Astrocyte of the spinal cord (primary cell): ENCODE data around the gene KIF25.

ENCODE experiments used
- DNase-seq: peaks from one replicate; pipeline ENCODE4 v3.0.0; 2011; ENCODE audit warnings: low read depth, low spot score
- H3K4me3 ChIP-seq: 2 replicates; pipeline ENCODE4 v1.5.1; 2011; ENCODE audit warnings: low read depth, mild to moderate bottlenecking, low read length, moderate library complexity
- in situ Hi-C: cut with HindIII; loops from 2 replicates; pipeline ENCODE4 v1.10.0; 2017; ENCODE audit warnings: low sequenced_read_pairs
- TF ChIP-seq, protein P1 (sequence below): IDR thresholded peaks from 2 replicates; pipeline ENCODE4 v1.5.1; 2012; ENCODE audit warnings: low read depth, mild to moderate bottlenecking, low read length, inconsistent platforms

KIF25 gene

DNA sequence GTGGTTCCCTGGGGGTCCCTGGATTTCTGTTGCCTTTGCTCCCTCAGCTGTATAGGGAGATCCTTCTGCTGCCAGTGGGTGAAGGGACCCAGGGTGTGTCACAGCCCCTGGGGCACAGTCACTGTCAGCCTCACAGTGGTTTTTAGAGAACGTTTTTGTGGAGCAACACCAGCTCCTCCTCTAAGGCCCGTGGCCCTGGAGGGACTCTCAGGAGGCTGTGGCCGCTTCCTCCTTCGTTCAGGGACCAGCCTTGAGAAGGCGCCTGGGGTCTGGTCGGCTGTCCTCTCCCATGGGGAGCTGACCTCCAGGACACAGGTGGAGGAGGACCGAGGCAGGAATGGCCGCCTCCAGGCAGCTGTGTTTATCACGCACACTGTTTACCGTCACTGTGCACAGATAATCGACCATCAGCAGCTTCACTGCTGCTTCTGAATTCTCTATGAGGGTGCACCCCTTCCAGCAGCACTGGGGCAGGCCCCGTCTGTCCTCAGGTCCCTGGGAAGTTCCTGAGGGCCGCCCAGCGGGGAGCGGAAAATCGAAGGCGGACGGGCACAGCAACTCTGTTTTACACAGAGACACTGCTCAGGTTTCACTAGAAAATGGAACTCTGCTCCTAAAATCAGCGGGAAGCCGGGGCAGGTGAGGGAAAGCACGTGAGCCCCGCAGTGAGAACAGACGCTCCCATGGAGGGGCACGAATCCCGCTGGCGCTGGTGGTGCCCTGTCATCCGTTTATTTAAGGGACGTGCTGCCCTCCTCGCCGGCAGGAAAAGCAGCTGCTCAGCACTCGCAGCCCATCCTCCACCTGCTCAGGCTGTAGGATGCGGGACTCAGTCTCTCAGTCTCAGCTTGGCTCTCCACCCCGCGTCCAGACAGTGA, 92.0 kb downstream of the KIF25 start:
- in situ Hi-C loops = no loop called here
- no peak for DNase-seq
- TF ChIP-seq, protein P1, sequence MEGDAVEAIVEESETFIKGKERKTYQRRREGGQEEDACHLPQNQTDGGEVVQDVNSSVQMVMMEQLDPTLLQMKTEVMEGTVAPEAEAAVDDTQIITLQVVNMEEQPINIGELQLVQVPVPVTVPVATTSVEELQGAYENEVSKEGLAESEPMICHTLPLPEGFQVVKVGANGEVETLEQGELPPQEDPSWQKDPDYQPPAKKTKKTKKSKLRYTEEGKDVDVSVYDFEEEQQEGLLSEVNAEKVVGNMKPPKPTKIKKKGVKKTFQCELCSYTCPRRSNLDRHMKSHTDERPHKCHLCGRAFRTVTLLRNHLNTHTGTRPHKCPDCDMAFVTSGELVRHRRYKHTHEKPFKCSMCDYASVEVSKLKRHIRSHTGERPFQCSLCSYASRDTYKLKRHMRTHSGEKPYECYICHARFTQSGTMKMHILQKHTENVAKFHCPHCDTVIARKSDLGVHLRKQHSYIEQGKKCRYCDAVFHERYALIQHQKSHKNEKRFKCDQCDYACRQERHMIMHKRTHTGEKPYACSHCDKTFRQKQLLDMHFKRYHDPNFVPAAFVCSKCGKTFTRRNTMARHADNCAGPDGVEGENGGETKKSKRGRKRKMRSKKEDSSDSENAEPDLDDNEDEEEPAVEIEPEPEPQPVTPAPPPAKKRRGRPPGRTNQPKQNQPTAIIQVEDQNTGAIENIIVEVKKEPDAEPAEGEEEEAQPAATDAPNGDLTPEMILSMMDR = no peak
- H3K4me3 ChIP-seq = no peak overlapping the region

DNA sequence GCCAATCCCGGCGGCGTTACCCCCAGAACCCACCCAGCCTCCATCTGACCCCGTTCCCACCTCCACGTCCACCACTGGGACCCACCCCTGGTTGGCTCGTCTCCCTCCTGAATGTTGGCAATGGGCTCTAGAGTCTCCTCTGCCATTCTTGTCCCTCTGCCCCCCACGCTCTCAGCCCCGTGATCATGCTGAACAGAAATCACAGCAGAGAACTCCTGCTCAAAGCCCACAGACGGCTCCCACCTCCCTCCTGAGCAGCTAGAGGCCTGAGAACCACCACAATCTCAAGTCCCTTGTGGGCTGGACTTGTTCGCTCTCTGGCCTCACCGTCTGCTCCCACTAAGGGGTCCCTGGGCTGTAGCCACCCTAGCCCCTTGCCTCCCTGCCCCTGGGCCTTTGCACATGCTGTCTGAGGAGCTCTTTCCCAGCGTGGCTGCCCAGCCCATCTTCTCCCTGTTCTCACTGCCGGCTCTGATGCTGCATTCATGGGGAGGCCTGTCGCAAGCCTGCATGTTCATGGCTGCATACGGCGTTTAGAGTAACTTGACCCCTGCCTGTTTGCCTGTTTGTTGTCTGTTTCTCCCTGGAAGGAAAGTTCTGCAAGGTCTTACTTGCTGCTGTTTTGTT, 92.7 kb downstream of the KIF25 start:
- in situ Hi-C loops = no loop called here
- DNase-seq = no peak
- TF ChIP-seq, protein P1 = no peak
- H3K4me3 ChIP-seq = no peak overlapping the region

DNA sequence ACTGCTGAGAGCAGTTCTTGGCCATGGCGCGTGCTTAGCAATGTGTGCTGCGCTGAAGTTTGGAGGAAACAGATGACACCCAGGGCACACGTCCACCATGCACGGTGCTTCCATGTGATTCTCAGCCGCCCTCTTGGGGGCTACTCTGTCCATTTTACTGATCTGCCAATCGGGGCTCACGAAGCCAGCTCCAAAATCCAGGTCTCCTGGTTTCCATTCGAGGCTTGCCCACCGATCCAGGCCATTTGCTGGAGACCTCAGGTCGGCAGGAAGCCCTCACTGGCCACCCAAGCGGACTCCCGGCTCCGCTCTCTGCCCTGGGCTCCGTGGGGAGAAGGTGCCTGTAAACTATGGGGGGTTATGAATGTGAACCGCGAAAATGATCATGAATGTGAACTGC, 93.2 kb downstream of the KIF25 start:
- in situ Hi-C loops = no loop called here
- no peak for DNase-seq
- TF ChIP-seq, protein P1 = no peak
- no peak overlapping the region for H3K4me3 ChIP-seq

GRCh38 chr6:168091381-168092264, 94.2 kb downstream of the KIF25 start:
- no peak overlapping the region for H3K4me3 ChIP-seq
- in situ Hi-C loops = no loop called here
- DNase-seq = no peak
- TF ChIP-seq, protein P1 = no peak

- in situ Hi-C loops = no loop called here
- TF ChIP-seq, protein P1 = no peak
- H3K4me3 ChIP-seq = no peak overlapping the region
- no peak for DNase-seq
These were observed 95.1 kb downstream of the KIF25 start for GRCh38 chr6:168092541-168092940.

DNA sequence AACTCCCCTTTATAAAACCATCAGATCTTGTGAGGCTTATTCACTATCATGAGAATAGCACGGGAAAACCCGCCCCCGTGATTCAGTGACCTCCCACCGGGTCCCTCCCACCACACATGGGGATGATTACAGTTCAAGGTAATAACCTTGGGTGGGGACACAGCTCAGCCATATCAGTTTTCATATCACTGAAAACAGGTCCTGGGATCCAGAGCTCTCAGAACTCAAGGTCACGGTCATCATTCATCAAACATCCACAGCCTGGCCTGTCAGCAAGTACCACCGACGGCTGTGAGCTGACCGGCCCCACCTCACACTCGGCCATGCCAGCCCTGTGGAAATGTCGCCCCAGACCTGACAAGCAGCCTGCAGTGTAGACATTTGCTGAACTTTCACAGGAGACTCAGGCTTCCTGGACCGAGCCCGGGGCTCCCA, 95.6 kb downstream of the KIF25 start:
- H3K4me3 ChIP-seq = no peak overlapping the region
- no peak for DNase-seq
- TF ChIP-seq, protein P1 = no peak
- in situ Hi-C loops = no loop called here
